Skin epidermis (tissue), 12 donors: Measurements from ENCODE around the gene RNF112.
A peak's percentile ranks its signal among the peaks of the same experiment; 100 is the strongest.
"Not testable (repeated sequence)": the region's sequence is repeated elsewhere in the genome, so short reads cannot be mapped to it uniquely, and the experiment has no call there.

Experiments
- H3K27ac ChIP-seq, 21 experiments: fragments of 200-600 bp; sonication (generic) in 11 of 21; one replicate each; pipeline ENCODE4 v1.5.0; 2020; ENCODE audit warnings: mild to moderate bottlenecking in 3 of 21, inconsistent platforms in 2 of 21, moderate library complexity in 2 of 21
- H3K4me3 ChIP-seq, 7 experiments: fragments of 200-600 bp; sonication (generic) in 2 of 7; one replicate each; pipeline ENCODE4 v1.5.0; 2020; ENCODE audit warnings: inconsistent platforms in 2 of 7, mild to moderate bottlenecking in 2 of 7, moderate library complexity in 1 of 7

The RNF112 gene

GRCh38 chr17:19460700-19461099, 49.7 kb downstream of the RNF112 start:
- H3K27ac ChIP-seq: peak overlapping the region in 3 of 21 experiments; percentile 1 to 83 (median 59)
- H3K4me3 ChIP-seq: no peak overlapping the region

GRCh38 chr17:19461116-19461515, 50.1 kb downstream of the RNF112 start:
- Histone ChIP-seq H3K4me3 (no peak overlapping the region), H3K27ac (peak overlapping the region in 5 of 21 experiments; percentile 1 to 83 (median 47))

- peak overlapping the region in 4 of 21 experiments; percentile 1 to 83 (median 32) for H3K27ac ChIP-seq
These were observed 50.6 kb downstream of the RNF112 start for GRCh38 chr17:19461681-19462080.

DNA sequence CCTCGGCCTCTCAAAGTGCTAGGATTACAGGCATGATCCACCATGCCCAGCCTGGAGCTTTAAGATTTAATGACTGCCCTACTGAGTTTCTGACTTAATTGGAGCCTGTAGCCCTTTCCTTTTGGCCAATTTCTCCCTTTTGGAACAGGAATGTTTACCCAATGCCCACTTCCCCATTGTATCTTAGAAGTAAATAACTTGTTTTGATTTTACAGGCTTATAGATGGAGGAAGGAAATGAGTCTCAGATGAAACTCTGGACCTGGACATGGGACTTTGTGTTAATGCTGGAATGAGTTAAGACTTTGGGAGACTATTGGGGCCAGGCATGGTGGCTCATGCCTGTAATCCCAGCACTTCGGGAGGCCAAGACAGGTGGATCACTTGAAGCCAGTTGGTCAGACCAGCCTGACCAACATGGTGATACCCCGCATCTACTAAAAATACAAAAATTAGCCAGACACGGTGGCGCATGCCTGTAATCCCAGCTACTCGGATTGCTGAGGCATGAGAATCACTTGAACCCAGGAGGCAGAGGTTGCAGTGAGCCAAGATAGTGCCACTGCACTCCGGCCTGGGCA, 51.5 kb downstream of the RNF112 start:
- peak overlapping the region in 14 of 21 experiments; percentile 21 to 83 (median 56) for H3K27ac ChIP-seq

More at GRCh38 chr17:19461681-19462080, 50.6 kb downstream of the RNF112 start:
- H3K4me3 ChIP-seq: no peak overlapping the region

GRCh38 chr17:19464031-19465026, 53.3 kb downstream of the RNF112 start:
- peak overlapping the region in 18 of 21 experiments; percentile 1 to 83 (median 56) for H3K27ac ChIP-seq
- H3K4me3 ChIP-seq: peak overlapping the region in 1 of 7 experiments; percentile 20

More for the DNA sequence above, 51.5 kb downstream of the RNF112 start:
- H3K4me3 ChIP-seq: not testable (repeated sequence)
